GM12801 (cell line): ENCODE results near the gene CTAGE4.
"Not testable (repeated sequence)": the region's sequence is repeated elsewhere in the genome, so short reads cannot be mapped to it uniquely, and the experiment has no call there.

Experiments
- TF ChIP-seq, protein P1 (sequence below): IDR thresholded peaks from one replicate; pipeline ENCODE4 v1.5.1; 2011; ENCODE audit warnings: control low read depth; ENCODE audit not compliant: insufficient read length; ENCODE audit errors: extremely low read depth

The CTAGE4 gene

DNA sequence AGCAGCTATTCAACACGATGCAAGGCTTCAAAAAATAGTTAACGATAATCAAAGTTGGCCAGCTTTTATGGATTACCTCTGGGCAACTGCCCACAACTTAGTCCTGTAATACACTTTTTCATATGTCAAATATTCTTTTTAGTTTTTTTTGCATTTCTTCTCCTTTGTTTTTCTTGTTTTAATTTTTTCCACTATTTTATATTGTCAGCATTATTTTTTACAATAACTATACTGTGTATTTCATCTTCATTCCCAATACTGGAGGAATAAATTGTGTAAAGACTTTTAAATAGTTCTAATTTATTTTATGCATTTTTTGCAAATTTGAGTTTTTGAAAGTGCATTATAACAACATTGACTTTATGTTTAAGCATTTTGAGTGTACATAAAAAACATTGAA lies 18.5 kb upstream of the CTAGE4 start:
- TF ChIP-seq, protein P1, sequence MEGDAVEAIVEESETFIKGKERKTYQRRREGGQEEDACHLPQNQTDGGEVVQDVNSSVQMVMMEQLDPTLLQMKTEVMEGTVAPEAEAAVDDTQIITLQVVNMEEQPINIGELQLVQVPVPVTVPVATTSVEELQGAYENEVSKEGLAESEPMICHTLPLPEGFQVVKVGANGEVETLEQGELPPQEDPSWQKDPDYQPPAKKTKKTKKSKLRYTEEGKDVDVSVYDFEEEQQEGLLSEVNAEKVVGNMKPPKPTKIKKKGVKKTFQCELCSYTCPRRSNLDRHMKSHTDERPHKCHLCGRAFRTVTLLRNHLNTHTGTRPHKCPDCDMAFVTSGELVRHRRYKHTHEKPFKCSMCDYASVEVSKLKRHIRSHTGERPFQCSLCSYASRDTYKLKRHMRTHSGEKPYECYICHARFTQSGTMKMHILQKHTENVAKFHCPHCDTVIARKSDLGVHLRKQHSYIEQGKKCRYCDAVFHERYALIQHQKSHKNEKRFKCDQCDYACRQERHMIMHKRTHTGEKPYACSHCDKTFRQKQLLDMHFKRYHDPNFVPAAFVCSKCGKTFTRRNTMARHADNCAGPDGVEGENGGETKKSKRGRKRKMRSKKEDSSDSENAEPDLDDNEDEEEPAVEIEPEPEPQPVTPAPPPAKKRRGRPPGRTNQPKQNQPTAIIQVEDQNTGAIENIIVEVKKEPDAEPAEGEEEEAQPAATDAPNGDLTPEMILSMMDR, result no peak

DNA sequence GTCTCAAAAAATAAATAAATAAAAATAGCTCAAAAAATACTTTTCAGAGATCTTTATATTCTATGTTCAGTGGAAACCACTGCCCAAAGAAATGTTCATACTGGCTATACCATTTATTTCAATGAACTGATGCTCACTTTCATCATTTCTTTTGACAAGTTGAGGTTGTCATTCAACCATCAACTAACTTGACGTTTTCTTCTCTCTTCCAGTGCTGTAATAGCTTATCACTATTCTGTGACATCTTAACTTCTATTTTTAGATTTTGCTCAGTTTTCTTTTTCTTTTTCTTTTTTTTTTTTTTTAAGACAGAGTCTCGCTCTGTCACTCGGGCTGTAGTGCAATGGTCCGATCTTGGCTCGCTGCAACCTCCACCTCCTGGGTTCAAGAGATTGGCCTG lies 8.7 kb upstream of the CTAGE4 start:
- TF ChIP-seq, protein P1, result no peak

DNA sequence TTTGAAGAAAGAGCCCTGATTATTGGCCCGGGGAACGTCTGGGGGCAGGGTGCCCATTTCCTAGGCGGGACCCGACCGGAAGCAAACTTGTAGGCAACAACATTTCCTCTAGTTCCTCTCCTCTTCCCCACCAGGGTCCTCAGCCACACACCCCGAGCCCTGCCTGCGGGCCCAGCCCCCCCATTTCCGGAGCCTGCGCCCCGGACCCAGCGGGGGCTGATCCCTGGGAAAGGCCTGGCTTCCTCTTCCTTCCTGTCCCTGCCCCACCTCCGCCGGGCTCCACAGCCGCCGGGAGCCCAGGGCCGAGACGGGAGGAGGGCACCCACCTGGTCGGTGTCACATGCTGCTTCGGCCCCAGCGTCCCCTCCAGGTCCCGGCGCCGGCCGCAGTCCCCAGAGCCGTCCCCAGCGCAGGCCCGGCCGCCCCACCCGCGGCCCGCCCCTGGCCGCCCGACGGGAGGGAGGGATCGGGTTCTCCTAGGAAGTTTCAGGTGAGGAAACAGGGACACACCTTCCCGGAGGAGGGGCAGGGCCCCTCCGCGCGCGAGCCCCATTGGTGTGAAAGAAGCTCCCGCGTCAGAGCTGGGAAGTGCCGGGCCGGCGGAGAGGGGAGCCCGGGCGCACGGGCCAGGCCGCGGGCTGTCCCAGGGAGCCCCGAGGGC lies 12.1 kb downstream of the CTAGE4 start, which contains the start of gene ARHGEF35:
Gene ARHGEF35, minus strand, starts transcription at position 622 of the 661 bp plus-strand sequence. CDS start 7,450 bp downstream, outside the sequence.
- TF ChIP-seq, protein P1, result not testable (repeated sequence)
